A549 (cell line): ENCODE measurements around the gene PRCD. TPM values are rescaled to one million over a fixed set of nuclear protein-coding genes. Genes with fewer than 3 reads are reported as not detected.

Experiments
- ATAC-seq, 2 experiments: fragments of 200-7000 bp in 1 of 2; fragments of >200 bp in 1 of 2; cut with Nextera tagmentation in 1 of 2; cut with Tn5 transposase in 1 of 2; 3 replicates each; pipeline versions ENCODE4 v1.8.0 to v1.9.1; 2018 to 2020; ENCODE audit warnings: mild to moderate bottlenecking in 1 of 2, moderate library complexity in 1 of 2
- CTCF ChIA-PET: fragments of 300-600 bp; sonication (Branson Sonifier 250); formaldehyde crosslinking; extraction: SDS; loops from one replicate; lab custom pipeline; 2021; ENCODE audit warnings: antibody characterized with exemption, inconsistent platforms; lab: Yijun Ruan, JAX
- POLR2A ChIA-PET: fragments of 350-600 bp; formaldehyde crosslinking; extraction: SDS; loops from one replicate; lab custom pipeline; 2021; ENCODE audit warnings: antibody characterized with exemption, inconsistent platforms; lab: Yijun Ruan, JAX
- DNase-seq, 2 experiments: peaks; one replicate each; pipeline versions ENCODE4 v3.0.0 to v3.0.0-alpha.2; 2011 to 2016; ENCODE audit warnings: low read depth in 1 of 2, low spot score in 1 of 2
- FAIRE-seq: peaks from 2 replicates; lab custom pipeline; 2011; peaks lifted over from hg19 to GRCh38; lab: Jason Lieb, UNC
- H3K27ac ChIP-seq, 2 experiments: fragments of >200 bp; sonication (Bioruptor Twin); formaldehyde crosslinking; 3 replicates each; pipeline ENCODE4 v1.5.1; 2016 to 2017
- H3K4me1 ChIP-seq: fragments of >200 bp; sonication (Bioruptor Twin); formaldehyde crosslinking; 3 replicates; pipeline ENCODE4 v1.6.1; 2016
- H3K4me2 ChIP-seq: fragments of >200 bp; sonication (Bioruptor Twin); formaldehyde crosslinking; 3 replicates; pipeline ENCODE4 v1.6.1; 2016
- H3K4me3 ChIP-seq: fragments of >200 bp; sonication (Bioruptor Twin); formaldehyde crosslinking; 3 replicates; pipeline ENCODE4 v1.5.1; 2016
- H3K9me3 ChIP-seq: fragments of >200 bp; sonication (Bioruptor Twin); formaldehyde crosslinking; 3 replicates; pipeline ENCODE4 v1.6.1; 2016
- CBX8 ChIP-seq: fragments of 200-600 bp; sonication (generic); IDR thresholded peaks from 2 replicates; pipeline ENCODE4 v1.6.1; 2016
- EHF ChIP-seq: fragments of 250-450 bp; sonication (Bioruptor Pico); IDR thresholded peaks from 2 replicates; pipeline ENCODE4 v1.5.0; 2020; ENCODE audit warnings: mild to moderate bottlenecking
- EP300 ChIP-seq, 2 experiments: fragments of >200 bp; sonication (Bioruptor Twin); formaldehyde crosslinking; IDR thresholded peaks; 2 replicates in 1 of 2; 3 replicates in 1 of 2; pipeline ENCODE4 v1.6.1; 2016 to 2017
- ESRRA ChIP-seq: fragments of 150-350 bp; IDR thresholded peaks from 2 replicates; pipeline ENCODE4 v1.6.1; 2014; ENCODE audit warnings: mild to moderate bottlenecking, low read length, borderline replicate concordance
- HOXA7 ChIP-seq: fragments of 250-450 bp; sonication (Bioruptor Pico); IDR thresholded peaks from 2 replicates; pipeline ENCODE4 v1.5.0; 2020; ENCODE audit warnings: mild to moderate bottlenecking, moderate library complexity
- HOXB13 ChIP-seq: fragments of 250-450 bp; sonication (Bioruptor Pico); IDR thresholded peaks from 2 replicates; pipeline ENCODE4 v1.5.0; 2020; ENCODE audit warnings: low read depth, mild to moderate bottlenecking, moderate library complexity
- JUNB ChIP-seq: fragments of >200 bp; sonication (Bioruptor Twin); formaldehyde crosslinking; IDR thresholded peaks from 2 replicates; pipeline ENCODE4 v1.6.1; 2016
- KDM1A ChIP-seq: fragments of 200-600 bp; sonication (generic); IDR thresholded peaks from 2 replicates; pipeline ENCODE4 v1.6.1; 2016; ENCODE audit warnings: low read depth, mild to moderate bottlenecking
- MYC ChIP-seq: IDR thresholded peaks from 2 replicates; pipeline ENCODE4 v1.6.1; 2012; ENCODE audit warnings: mild to moderate bottlenecking, inconsistent platforms, low read length, improper control_type of control experiment, borderline replicate concordance
- RAD21 ChIP-seq, 2 experiments: fragments of >200 bp in 1 of 2; sonication (Bioruptor Twin) in 1 of 2; formaldehyde crosslinking in 1 of 2; IDR thresholded peaks in 1 of 2; conservative IDR thresholded peaks in 1 of 2; 2 replicates in 1 of 2; 3 replicates in 1 of 2; pipeline ENCODE4 v1.6.1; 2012 to 2018; ENCODE audit warnings: inconsistent platforms in 1 of 2
- RARB ChIP-seq: fragments of 250-450 bp; sonication (Bioruptor Pico); IDR thresholded peaks from 2 replicates; pipeline ENCODE4 v1.8.0; 2021; ENCODE audit warnings: mild to moderate bottlenecking, moderate library complexity
- RCOR1 ChIP-seq: fragments of 150-350 bp; IDR thresholded peaks from 2 replicates; pipeline ENCODE4 v1.6.1; 2014; ENCODE audit warnings: antibody characterized with exemption, low read length, low read depth
- RFX5 ChIP-seq: fragments of 450-650 bp; IDR thresholded peaks from 2 replicates; pipeline ENCODE4 v1.7.1; 2014; ENCODE audit warnings: antibody characterized with exemption, mild to moderate bottlenecking, moderate library complexity
- SMC3 ChIP-seq: fragments of >200 bp; sonication (Bioruptor Twin); formaldehyde crosslinking; IDR thresholded peaks from 3 replicates; pipeline ENCODE4 v1.6.1; 2018; ENCODE audit warnings: inconsistent platforms
- SREBF2 ChIP-seq: fragments of 450-650 bp; IDR thresholded peaks from 2 replicates; pipeline ENCODE4 v1.6.1; 2014; ENCODE audit warnings: mild to moderate bottlenecking, moderate library complexity
- TFCP2L1 ChIP-seq: fragments of 250-450 bp; sonication (Bioruptor Pico); IDR thresholded peaks from 2 replicates; pipeline ENCODE4 v1.5.0; 2021; ENCODE audit warnings: mild to moderate bottlenecking
- ZC3H11A ChIP-seq: fragments of 450-650 bp; IDR thresholded peaks from 2 replicates; pipeline ENCODE4 v1.6.1; 2014; ENCODE audit warnings: antibody characterized with exemption, mild to moderate bottlenecking
- WGBS: methylation state at CpG from one replicate; pipeline ENCODE4 v1.1.6; 2017; ENCODE audit errors: missing lambda C conversion rate; 5-methylcytosine and 5-hydroxymethylcytosine counted together
- polyA plus RNA-seq, 4 experiments: library from polyadenylated mRNA; depleted of rRNA in 3 of 4; stranded (reverse); fragments of >200 nt; fragmentation: RNase III in 1 of 4; extraction: RNeasy Plus Mini Kit Qiagen cat#74134 plus additional on column Dnase treatment in 1 of 4; gene quantifications; 2 replicates in 3 of 4; 3 replicates in 1 of 4; pipeline ENCODE4 v1.2.3, GENCODE V29; 2011 to 2017
- TF ChIP-seq, protein P1 (sequence below): fragments of 200-600 bp; sonication (generic); IDR thresholded peaks from 2 replicates; pipeline ENCODE4 v1.6.1; 2016; ENCODE audit warnings: antibody characterized with exemption, mild to moderate bottlenecking, moderate library complexity
- TF ChIP-seq, protein P2 (sequence below): IDR thresholded peaks from 2 replicates; pipeline ENCODE4 v1.6.1; 2012; ENCODE audit warnings: low read depth, borderline replicate concordance

PRCD gene
- polyA plus RNA-seq, 2 of the 4 experiments (the other 2 are of a cell fraction) = not detected

GRCh38 chr17:76550712-76551615 is 11.1 kb downstream of the PRCD start (continued):
- no peak for TF ChIP-seq KDM1A
- no peak for TF ChIP-seq EHF (CRISPR knock-in tag)
- TF ChIP-seq RAD21 (conservative IDR thresholded peaks at IDR 0.05 in 1 of 2, IDR thresholded peaks at IDR 0.05 in 1 of 2) = no peak
- no peak for TF ChIP-seq TFCP2L1
- no peak for TF ChIP-seq CBX8
- no peak for TF ChIP-seq MYC
- TF ChIP-seq SREBF2 = no peak
- TF ChIP-seq RFX5 = no peak
- no peak for TF ChIP-seq SMC3
- TF ChIP-seq EP300 (IDR thresholded peaks at IDR 0.05) = peak in 1 of 2 experiments; percentile 23; a peak in 1 of 5 replicates
- 0 out of 2 replicates have a peak, but pooled peaks have one; percentile 23 for TF ChIP-seq JUNB

DNA sequence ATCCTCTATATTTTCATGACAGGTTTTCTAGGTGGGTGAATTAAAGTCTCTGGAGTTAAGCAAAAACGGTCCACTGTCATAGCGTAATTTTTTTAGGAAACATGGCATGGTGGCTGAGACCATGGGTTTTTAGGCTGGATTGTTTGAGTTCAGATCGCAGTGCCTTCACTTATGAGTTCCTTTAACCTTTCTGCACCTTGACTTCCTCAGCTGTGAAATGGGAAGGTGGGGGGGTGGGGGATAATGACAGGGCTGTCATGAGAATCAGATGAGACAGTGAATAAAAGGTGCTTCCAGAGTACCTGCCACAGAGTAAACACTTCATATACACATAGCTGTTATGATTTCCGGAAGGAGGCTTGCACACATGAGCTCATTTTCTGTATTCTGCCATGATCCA is 11.8 kb downstream of the PRCD start:
- TF ChIP-seq ZC3H11A (no peak), MYC (no peak), RARB (CRISPR knock-in tag) (no peak)
- Histone ChIP-seq H3K27ac (peak overlapping the region; percentile 78 to 87), H3K4me2 (peak overlapping the region; percentile 53), H3K4me3 (no peak overlapping the region), H3K9me3 (no peaks in the 10 kb centered on the region), H3K4me1 (peaks cover 40% of the 10 kb centered on the region)
- ChIA-PET CTCF (interaction anchor here (0.7 to 15.7 kb wide), 13 partner anchors 8 to 515 kb away, joined by 3 to 185 read pairs (median 5); partner anchors contain the start of gene PRCD), POLR2A (interaction anchor here (1.3 kb wide), 1 partner anchor 11 kb away, joined by 4 read pairs; no protein-coding TSS in a partner anchor)
- whole genome bisulfite sequencing = 65% methylated on average over 4 of the region's 4 CpGs
- no peak for ATAC-seq
- FAIRE-seq = no peak
- DNase-seq = no peak

- no peak for ATAC-seq
- POLR2A ChIA-PET = no interaction called here
These were observed 13.5 kb downstream of the PRCD start for GRCh38 chr17:76553178-76553908.

More at GRCh38 chr17:76553178-76553908, 13.5 kb downstream of the PRCD start:
- FAIRE-seq = no peak
- H3K4me3 ChIP-seq = no peak overlapping the region
- H3K4me1 ChIP-seq = peaks cover 29% of the 10 kb centered on the region
- no peak overlapping the region for H3K4me2 ChIP-seq
- 91% methylated on average over 8 of the region's 8 CpGs for WGBS
- CTCF ChIA-PET = interaction anchor here (0.7 to 15.7 kb wide), 6 partner anchors 10 to 71 kb away, joined by 3 to 185 read pairs (median 4); partner anchors contain the start of gene CYGB
- no peaks in the 10 kb centered on the region for H3K9me3 ChIP-seq
- no peak for DNase-seq
- TF ChIP-seq HOXB13 (no peak), TFCP2L1 (no peak), HOXA7 (no peak), RCOR1 (no peak), RARB (CRISPR knock-in tag) (no peak), ZC3H11A (no peak), ESRRA (no peak)
- TF ChIP-seq, protein P1, sequence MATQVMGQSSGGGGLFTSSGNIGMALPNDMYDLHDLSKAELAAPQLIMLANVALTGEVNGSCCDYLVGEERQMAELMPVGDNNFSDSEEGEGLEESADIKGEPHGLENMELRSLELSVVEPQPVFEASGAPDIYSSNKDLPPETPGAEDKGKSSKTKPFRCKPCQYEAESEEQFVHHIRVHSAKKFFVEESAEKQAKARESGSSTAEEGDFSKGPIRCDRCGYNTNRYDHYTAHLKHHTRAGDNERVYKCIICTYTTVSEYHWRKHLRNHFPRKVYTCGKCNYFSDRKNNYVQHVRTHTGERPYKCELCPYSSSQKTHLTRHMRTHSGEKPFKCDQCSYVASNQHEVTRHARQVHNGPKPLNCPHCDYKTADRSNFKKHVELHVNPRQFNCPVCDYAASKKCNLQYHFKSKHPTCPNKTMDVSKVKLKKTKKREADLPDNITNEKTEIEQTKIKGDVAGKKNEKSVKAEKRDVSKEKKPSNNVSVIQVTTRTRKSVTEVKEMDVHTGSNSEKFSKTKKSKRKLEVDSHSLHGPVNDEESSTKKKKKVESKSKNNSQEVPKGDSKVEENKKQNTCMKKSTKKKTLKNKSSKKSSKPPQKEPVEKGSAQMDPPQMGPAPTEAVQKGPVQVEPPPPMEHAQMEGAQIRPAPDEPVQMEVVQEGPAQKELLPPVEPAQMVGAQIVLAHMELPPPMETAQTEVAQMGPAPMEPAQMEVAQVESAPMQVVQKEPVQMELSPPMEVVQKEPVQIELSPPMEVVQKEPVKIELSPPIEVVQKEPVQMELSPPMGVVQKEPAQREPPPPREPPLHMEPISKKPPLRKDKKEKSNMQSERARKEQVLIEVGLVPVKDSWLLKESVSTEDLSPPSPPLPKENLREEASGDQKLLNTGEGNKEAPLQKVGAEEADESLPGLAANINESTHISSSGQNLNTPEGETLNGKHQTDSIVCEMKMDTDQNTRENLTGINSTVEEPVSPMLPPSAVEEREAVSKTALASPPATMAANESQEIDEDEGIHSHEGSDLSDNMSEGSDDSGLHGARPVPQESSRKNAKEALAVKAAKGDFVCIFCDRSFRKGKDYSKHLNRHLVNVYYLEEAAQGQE = no peak
- TF ChIP-seq, protein P2, sequence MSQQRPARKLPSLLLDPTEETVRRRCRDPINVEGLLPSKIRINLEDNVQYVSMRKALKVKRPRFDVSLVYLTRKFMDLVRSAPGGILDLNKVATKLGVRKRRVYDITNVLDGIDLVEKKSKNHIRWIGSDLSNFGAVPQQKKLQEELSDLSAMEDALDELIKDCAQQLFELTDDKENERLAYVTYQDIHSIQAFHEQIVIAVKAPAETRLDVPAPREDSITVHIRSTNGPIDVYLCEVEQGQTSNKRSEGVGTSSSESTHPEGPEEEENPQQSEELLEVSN = no peak
- H3K27ac ChIP-seq = peak overlapping the region in 1 of 2 experiments; percentile 45; a peak in 3 of 6 replicates
